K562 (cell line): ENCODE results near the gene STEAP2. TPM values are rescaled to one million over a fixed set of nuclear protein-coding genes. Genes with fewer than 3 reads are reported as not detected.

Experiments
- BMI1 ChIP-seq: fragments of 150-350 bp; IDR thresholded peaks from 2 replicates; pipeline ENCODE4 v1.6.1; 2014; ENCODE audit warnings: low read length
- PTBP1 ChIP-seq: fragments of 200-400 bp; formaldehyde crosslinking; IDR thresholded peaks from 2 replicates; pipeline ENCODE4 v1.6.1; 2017; ENCODE audit warnings: low read depth, low read length
- ZNF324 ChIP-seq: fragments of 250-450 bp; sonication (Bioruptor Pico); IDR thresholded peaks from 2 replicates; pipeline ENCODE4 v1.4.0; 2020; ENCODE audit warnings: mild to moderate bottlenecking
- ZNF766 ChIP-seq: fragments of 200-800 bp; sonication (Bioruptor generic); conservative IDR thresholded peaks from 2 replicates; pipeline ENCODE4 v1.6.1; 2016; ENCODE audit warnings: missing genetic modification characterization, missing compliant biosample characterization
- polyA plus RNA-seq, 8 experiments: library from polyadenylated mRNA; depleted of rRNA in 4 of 8; stranded (reverse) in 5 of 8; unstranded in 3 of 8; fragments of >200 nt; fragmentation: Nextera tagmentation in 2 of 8; fragmentation: Illumina TruSeq in 1 of 8; extraction: Ambion mirVana in 2 of 8; extraction: Trizol in 1 of 8; gene quantifications; 2 replicates each; pipeline versions ENCODE4 v1.2.1 to v1.2.3, GENCODE V29; 2011 to 2014; ENCODE audit warnings: inconsistent platforms in 1 of 8, missing spikeins in 1 of 8
- total RNA-seq, 7 experiments: library from RNA; depleted of rRNA in 6 of 7; stranded (reverse); fragments of >200 nt in 6 of 7; fragmentation: Illumina TruSeq in 2 of 7; extraction: Trizol in 2 of 7; gene quantifications; 2 replicates each; pipeline versions ENCODE4 v1.2.1 to v1.2.3, GENCODE V29; 2011 to 2021; ENCODE audit warnings: low replicate concordance in 1 of 7
- TF ChIP-seq, protein P1 (sequence below): fragments of 200-600 bp; sonication (generic); IDR thresholded peaks from one replicate; pipeline ENCODE4 v1.6.1; 2012; ENCODE audit warnings: mild to moderate bottlenecking, low read depth, low read length, inconsistent platforms
- TF ChIP-seq, protein P2 (sequence below): fragments of 250-450 bp; sonication (Bioruptor Pico); IDR thresholded peaks from 2 replicates; pipeline ENCODE4 v1.4.0; 2020; ENCODE audit warnings: mild to moderate bottlenecking, moderate library complexity
- TF ChIP-seq, protein P3 (sequence below): fragments of 250-450 bp; sonication (Bioruptor Pico); IDR thresholded peaks from 2 replicates; pipeline ENCODE4 v1.4.0; 2020

STEAP2 gene
- total and polyA plus RNA-seq, 9 of the 15 experiments (the other 6 are each of a cell fraction or from before 2014, with no cell fraction given): 0.02 to 0.03 TPM; not detected in 7

DNA sequence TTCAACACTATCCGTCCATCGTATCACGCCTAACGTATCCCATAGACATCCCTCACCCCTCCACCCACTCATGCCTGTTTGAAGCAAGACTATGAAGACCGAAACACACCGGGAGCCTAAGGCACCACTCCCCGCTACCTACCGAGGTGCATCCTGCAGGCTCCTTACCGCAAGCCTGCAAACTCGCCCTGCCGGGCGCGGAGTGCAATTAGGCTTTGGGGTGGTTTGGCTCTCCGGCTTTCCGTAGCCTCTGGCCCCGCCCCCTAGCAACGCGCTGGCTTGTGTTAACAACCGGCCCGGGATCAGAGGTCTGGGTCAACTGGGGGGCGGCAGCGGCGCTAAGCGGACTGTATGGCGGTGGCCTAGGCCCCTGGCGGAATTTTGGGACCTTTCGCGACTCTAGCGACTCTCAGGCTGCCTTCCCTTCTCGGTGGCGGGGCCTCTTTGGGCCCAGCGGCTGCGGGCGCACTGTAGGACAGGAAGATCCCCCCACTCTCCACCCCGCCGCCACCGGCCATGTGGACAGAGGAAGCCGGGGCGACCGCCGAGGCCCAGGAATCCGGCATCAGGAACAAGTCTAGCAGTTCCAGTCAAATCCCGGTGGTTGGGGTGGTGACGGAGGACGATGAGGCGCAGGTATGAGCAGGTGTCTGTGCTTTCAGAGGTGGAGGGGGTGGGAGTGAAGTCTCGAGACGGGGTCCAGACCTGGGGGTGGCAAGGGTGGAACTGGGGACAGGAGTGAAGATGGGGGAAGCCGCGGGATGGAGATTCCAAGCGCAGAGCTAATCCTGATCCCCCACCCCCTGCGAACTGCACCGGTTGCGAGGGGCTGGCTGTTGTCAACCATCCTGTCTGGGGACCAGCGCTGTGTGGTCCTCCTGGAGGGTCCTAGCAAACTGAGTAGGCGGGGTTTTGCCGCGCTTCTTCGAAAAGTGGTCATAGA is 33.6 kb downstream of the STEAP2 start, which contains the start of gene CFAP69 (continued):
- TF ChIP-seq, protein P1, sequence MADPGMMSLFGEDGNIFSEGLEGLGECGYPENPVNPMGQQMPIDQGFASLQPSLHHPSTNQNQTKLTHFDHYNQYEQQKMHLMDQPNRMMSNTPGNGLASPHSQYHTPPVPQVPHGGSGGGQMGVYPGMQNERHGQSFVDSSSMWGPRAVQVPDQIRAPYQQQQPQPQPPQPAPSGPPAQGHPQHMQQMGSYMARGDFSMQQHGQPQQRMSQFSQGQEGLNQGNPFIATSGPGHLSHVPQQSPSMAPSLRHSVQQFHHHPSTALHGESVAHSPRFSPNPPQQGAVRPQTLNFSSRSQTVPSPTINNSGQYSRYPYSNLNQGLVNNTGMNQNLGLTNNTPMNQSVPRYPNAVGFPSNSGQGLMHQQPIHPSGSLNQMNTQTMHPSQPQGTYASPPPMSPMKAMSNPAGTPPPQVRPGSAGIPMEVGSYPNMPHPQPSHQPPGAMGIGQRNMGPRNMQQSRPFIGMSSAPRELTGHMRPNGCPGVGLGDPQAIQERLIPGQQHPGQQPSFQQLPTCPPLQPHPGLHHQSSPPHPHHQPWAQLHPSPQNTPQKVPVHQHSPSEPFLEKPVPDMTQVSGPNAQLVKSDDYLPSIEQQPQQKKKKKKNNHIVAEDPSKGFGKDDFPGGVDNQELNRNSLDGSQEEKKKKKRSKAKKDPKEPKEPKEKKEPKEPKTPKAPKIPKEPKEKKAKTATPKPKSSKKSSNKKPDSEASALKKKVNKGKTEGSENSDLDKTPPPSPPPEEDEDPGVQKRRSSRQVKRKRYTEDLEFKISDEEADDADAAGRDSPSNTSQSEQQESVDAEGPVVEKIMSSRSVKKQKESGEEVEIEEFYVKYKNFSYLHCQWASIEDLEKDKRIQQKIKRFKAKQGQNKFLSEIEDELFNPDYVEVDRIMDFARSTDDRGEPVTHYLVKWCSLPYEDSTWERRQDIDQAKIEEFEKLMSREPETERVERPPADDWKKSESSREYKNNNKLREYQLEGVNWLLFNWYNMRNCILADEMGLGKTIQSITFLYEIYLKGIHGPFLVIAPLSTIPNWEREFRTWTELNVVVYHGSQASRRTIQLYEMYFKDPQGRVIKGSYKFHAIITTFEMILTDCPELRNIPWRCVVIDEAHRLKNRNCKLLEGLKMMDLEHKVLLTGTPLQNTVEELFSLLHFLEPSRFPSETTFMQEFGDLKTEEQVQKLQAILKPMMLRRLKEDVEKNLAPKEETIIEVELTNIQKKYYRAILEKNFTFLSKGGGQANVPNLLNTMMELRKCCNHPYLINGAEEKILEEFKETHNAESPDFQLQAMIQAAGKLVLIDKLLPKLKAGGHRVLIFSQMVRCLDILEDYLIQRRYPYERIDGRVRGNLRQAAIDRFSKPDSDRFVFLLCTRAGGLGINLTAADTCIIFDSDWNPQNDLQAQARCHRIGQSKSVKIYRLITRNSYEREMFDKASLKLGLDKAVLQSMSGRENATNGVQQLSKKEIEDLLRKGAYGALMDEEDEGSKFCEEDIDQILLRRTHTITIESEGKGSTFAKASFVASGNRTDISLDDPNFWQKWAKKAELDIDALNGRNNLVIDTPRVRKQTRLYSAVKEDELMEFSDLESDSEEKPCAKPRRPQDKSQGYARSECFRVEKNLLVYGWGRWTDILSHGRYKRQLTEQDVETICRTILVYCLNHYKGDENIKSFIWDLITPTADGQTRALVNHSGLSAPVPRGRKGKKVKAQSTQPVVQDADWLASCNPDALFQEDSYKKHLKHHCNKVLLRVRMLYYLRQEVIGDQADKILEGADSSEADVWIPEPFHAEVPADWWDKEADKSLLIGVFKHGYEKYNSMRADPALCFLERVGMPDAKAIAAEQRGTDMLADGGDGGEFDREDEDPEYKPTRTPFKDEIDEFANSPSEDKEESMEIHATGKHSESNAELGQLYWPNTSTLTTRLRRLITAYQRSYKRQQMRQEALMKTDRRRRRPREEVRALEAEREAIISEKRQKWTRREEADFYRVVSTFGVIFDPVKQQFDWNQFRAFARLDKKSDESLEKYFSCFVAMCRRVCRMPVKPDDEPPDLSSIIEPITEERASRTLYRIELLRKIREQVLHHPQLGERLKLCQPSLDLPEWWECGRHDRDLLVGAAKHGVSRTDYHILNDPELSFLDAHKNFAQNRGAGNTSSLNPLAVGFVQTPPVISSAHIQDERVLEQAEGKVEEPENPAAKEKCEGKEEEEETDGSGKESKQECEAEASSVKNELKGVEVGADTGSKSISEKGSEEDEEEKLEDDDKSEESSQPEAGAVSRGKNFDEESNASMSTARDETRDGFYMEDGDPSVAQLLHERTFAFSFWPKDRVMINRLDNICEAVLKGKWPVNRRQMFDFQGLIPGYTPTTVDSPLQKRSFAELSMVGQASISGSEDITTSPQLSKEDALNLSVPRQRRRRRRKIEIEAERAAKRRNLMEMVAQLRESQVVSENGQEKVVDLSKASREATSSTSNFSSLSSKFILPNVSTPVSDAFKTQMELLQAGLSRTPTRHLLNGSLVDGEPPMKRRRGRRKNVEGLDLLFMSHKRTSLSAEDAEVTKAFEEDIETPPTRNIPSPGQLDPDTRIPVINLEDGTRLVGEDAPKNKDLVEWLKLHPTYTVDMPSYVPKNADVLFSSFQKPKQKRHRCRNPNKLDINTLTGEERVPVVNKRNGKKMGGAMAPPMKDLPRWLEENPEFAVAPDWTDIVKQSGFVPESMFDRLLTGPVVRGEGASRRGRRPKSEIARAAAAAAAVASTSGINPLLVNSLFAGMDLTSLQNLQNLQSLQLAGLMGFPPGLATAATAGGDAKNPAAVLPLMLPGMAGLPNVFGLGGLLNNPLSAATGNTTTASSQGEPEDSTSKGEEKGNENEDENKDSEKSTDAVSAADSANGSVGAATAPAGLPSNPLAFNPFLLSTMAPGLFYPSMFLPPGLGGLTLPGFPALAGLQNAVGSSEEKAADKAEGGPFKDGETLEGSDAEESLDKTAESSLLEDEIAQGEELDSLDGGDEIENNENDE: no peak
- 0 out of 2 replicates have a peak, but pooled peaks have one; percentile 12 for TF ChIP-seq ZNF324 (CRISPR knock-in tag)
- peak; percentile 81 for TF ChIP-seq BMI1
- TF ChIP-seq ZNF766 (CRISPR knock-in tag): no peak
- no peak for TF ChIP-seq PTBP1
- TF ChIP-seq, protein P2, sequence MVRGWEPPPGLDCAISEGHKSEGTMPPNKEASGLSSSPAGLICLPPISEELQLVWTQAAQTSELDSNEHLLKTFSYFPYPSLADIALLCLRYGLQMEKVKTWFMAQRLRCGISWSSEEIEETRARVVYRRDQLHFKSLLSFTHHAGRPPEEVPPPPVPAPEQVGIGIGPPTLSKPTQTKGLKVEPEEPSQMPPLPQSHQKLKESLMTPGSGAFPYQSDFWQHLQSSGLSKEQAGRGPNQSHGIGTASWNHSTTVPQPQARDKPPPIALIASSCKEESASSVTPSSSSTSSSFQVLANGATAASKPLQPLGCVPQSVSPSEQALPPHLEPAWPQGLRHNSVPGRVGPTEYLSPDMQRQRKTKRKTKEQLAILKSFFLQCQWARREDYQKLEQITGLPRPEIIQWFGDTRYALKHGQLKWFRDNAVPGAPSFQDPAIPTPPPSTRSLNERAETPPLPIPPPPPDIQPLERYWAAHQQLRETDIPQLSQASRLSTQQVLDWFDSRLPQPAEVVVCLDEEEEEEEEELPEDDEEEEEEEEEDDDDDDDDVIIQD (CRISPR knock-in tag): no peak
- TF ChIP-seq, protein P3, sequence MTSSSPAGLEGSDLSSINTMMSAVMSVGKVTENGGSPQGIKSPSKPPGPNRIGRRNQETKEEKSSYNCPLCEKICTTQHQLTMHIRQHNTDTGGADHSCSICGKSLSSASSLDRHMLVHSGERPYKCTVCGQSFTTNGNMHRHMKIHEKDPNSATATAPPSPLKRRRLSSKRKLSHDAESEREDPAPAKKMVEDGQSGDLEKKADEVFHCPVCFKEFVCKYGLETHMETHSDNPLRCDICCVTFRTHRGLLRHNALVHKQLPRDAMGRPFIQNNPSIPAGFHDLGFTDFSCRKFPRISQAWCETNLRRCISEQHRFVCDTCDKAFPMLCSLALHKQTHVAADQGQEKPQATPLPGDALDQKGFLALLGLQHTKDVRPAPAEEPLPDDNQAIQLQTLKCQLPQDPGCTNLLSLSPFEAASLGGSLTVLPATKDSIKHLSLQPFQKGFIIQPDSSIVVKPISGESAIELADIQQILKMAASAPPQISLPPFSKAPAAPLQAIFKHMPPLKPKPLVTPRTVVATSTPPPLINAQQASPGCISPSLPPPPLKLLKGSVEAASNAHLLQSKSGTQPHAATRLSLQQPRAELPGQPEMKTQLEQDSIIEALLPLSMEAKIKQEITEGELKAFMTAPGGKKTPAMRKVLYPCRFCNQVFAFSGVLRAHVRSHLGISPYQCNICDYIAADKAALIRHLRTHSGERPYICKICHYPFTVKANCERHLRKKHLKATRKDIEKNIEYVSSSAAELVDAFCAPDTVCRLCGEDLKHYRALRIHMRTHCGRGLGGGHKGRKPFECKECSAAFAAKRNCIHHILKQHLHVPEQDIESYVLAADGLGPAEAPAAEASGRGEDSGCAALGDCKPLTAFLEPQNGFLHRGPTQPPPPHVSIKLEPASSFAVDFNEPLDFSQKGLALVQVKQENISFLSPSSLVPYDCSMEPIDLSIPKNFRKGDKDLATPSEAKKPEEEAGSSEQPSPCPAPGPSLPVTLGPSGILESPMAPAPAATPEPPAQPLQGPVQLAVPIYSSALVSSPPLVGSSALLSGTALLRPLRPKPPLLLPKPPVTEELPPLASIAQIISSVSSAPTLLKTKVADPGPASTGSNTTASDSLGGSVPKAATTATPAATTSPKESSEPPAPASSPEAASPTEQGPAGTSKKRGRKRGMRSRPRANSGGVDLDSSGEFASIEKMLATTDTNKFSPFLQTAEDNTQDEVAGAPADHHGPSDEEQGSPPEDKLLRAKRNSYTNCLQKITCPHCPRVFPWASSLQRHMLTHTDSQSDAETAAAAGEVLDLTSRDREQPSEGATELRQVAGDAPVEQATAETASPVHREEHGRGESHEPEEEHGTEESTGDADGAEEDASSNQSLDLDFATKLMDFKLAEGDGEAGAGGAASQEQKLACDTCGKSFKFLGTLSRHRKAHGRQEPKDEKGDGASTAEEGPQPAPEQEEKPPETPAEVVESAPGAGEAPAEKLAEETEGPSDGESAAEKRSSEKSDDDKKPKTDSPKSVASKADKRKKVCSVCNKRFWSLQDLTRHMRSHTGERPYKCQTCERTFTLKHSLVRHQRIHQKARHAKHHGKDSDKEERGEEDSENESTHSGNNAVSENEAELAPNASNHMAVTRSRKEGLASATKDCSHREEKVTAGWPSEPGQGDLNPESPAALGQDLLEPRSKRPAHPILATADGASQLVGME (CRISPR knock-in tag): 0 out of 2 replicates have a peak, but pooled peaks have one; percentile 68
